Neural crest cell (in vitro differentiated cells): ENCODE measurements around the gene HOXD9. TPM values are rescaled to one million over a fixed set of nuclear protein-coding genes. Genes with fewer than 3 reads are reported as not detected.
A peak's percentile ranks its signal among the peaks of the same experiment; 100 is the strongest.

Source experiments
- DNase-seq: peaks from one replicate; pipeline ENCODE4 v3.0.0; 2021; ENCODE audit warnings: low read depth, mixed read lengths, low spot score
- H3K27ac Mint-ChIP-seq: one replicate; pipeline ENCODE4 v1.8.0; 2021; ENCODE audit warnings: mild to moderate bottlenecking, mixed read lengths; ENCODE audit not compliant: unreplicated experiment
- H3K27me3 Mint-ChIP-seq: 2 replicates; pipeline ENCODE4 v1.8.0; 2021; ENCODE audit warnings: low read depth, mild to moderate bottlenecking, mixed read lengths
- H3K36me3 Mint-ChIP-seq: 2 replicates; pipeline ENCODE4 v1.8.0; 2021; ENCODE audit warnings: low read depth, mild to moderate bottlenecking, mixed read lengths
- H3K4me1 Mint-ChIP-seq: 2 replicates; pipeline ENCODE4 v1.8.0; 2021; ENCODE audit warnings: mixed read lengths
- H3K4me3 Mint-ChIP-seq: one replicate; pipeline ENCODE4 v1.8.0; 2021; ENCODE audit warnings: mild to moderate bottlenecking, mixed read lengths
- H3K9me3 Mint-ChIP-seq: 2 replicates; pipeline ENCODE4 v1.8.0; 2021; ENCODE audit warnings: mixed read lengths
- long read RNA-seq: library from polyadenylated mRNA; unstranded; transcript quantifications from one replicate; pipeline ENCODE4 v2.0.0, GENCODE V29; 2020
- total RNA-seq: library from RNA; stranded (reverse); gene quantifications from 2 replicates; pipeline ENCODE4 v1.2.1, GENCODE V29; 2021
- TF ChIP-seq, protein P1 (sequence below): fragments of 200-600 bp; sonication (generic); conservative IDR thresholded peaks from 2 replicates; pipeline ENCODE4 v1.5.0; 2021; ENCODE audit warnings: antibody characterized with exemption, mild to moderate bottlenecking

The HOXD9 gene
- not detected in 2 replicates for total RNA-seq
- long read RNA-seq: 0 reads

GRCh38 chr2:176122683-176123410, at the start of gene HOXD9:
Gene HOXD9, plus strand, starts transcription at chr2:176122719. Its CDS starts 50 bp downstream, at chr2:176122769.
- DNase-seq: no peak
- TF ChIP-seq, protein P1, sequence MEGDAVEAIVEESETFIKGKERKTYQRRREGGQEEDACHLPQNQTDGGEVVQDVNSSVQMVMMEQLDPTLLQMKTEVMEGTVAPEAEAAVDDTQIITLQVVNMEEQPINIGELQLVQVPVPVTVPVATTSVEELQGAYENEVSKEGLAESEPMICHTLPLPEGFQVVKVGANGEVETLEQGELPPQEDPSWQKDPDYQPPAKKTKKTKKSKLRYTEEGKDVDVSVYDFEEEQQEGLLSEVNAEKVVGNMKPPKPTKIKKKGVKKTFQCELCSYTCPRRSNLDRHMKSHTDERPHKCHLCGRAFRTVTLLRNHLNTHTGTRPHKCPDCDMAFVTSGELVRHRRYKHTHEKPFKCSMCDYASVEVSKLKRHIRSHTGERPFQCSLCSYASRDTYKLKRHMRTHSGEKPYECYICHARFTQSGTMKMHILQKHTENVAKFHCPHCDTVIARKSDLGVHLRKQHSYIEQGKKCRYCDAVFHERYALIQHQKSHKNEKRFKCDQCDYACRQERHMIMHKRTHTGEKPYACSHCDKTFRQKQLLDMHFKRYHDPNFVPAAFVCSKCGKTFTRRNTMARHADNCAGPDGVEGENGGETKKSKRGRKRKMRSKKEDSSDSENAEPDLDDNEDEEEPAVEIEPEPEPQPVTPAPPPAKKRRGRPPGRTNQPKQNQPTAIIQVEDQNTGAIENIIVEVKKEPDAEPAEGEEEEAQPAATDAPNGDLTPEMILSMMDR: no peak
- Mint-ChIP-seq H3K9me3 (no peaks in the 10 kb centered on the region), H3K4me1 (no peaks in the 10 kb centered on the region), H3K27me3 (peaks cover 96% of the 10 kb centered on the region), H3K36me3 (peaks cover 4% of the 10 kb centered on the region), H3K4me3 (peak within 1 kb of the TSS; percentile 73), H3K27ac (no peak within 1 kb of the TSS)

- Mint-ChIP-seq H3K4me1 (peaks cover 6% of the 10 kb centered on the region), H3K9me3 (no peaks in the 10 kb centered on the region), H3K27me3 (peaks cover 98% of the 10 kb centered on the region), H3K27ac (no peak overlapping the region), H3K36me3 (peaks cover 2% of the 10 kb centered on the region), H3K4me3 (no peak overlapping the region)
- TF ChIP-seq, protein P1: no peak
- DNase-seq: no peak
These were observed 49.3 kb upstream of the HOXD9 start for GRCh38 chr2:176072951-176073904.

GRCh38 chr2:176074919-176075425, 47.5 kb upstream of the HOXD9 start:
- H3K4me1 Mint-ChIP-seq: peaks cover 7% of the 10 kb centered on the region
- no peak overlapping the region for H3K4me3 Mint-ChIP-seq
- peaks cover 98% of the 10 kb centered on the region for H3K27me3 Mint-ChIP-seq
- no peak overlapping the region for H3K27ac Mint-ChIP-seq
- H3K36me3 Mint-ChIP-seq: peaks cover 2% of the 10 kb centered on the region
- TF ChIP-seq, protein P1: no peak
- H3K9me3 Mint-ChIP-seq: no peaks in the 10 kb centered on the region
- DNase-seq: no peak

- H3K4me3 Mint-ChIP-seq: no peak overlapping the region
- no peaks in the 10 kb centered on the region for H3K9me3 Mint-ChIP-seq
- peaks cover 7% of the 10 kb centered on the region for H3K4me1 Mint-ChIP-seq
- H3K27me3 Mint-ChIP-seq: peaks cover 96% of the 10 kb centered on the region
- DNase-seq: no peak
- no peak overlapping the region for H3K27ac Mint-ChIP-seq
- TF ChIP-seq, protein P1: no peak
- H3K36me3 Mint-ChIP-seq: peaks cover 2% of the 10 kb centered on the region
These were observed 47.0 kb upstream of the HOXD9 start for GRCh38 chr2:176075481-176075880.

- no peak for DNase-seq
- Mint-ChIP-seq H3K4me1 (peaks cover 10% of the 10 kb centered on the region), H3K27ac (no peak overlapping the region), H3K4me3 (no peak overlapping the region), H3K36me3 (peaks cover 4% of the 10 kb centered on the region), H3K9me3 (no peaks in the 10 kb centered on the region), H3K27me3 (peaks cover 96% of the 10 kb centered on the region)
- TF ChIP-seq, protein P1: no peak
These were observed 46.5 kb upstream of the HOXD9 start for GRCh38 chr2:176076063-176076462.
